HEK293T (cell line): ENCODE results near the gene ENPP6.

Source experiments
- CTCF ChIA-PET: fragments of 350-600 bp; formaldehyde crosslinking; extraction: SDS; loops from one replicate; lab custom pipeline; 2021; ENCODE audit warnings: antibody characterized with exemption, inconsistent platforms; lab: Yijun Ruan, JAX
- POLR2A ChIA-PET: fragments of 350-600 bp; formaldehyde crosslinking; extraction: SDS; loops from one replicate; lab custom pipeline; 2020; ENCODE audit warnings: antibody characterized with exemption, inconsistent platforms; lab: Yijun Ruan, JAX
- DNase-seq: peaks from one replicate; pipeline ENCODE4 v3.0.0; 2012; ENCODE audit warnings: mixed read lengths; ENCODE audit errors: extremely low spot score
- ARNT ChIP-seq: fragments of 450-650 bp; IDR thresholded peaks from 2 replicates; pipeline ENCODE4 v1.6.1; 2017; ENCODE audit warnings: mild to moderate bottlenecking
- BHLHE40 ChIP-seq: fragments of 450-650 bp; IDR thresholded peaks from 2 replicates; pipeline ENCODE4 v1.6.1; 2016; ENCODE audit warnings: mild to moderate bottlenecking, moderate library complexity, borderline replicate concordance
- CTBP1 ChIP-seq: fragments of 450-650 bp; IDR thresholded peaks from 2 replicates; pipeline ENCODE4 v1.6.1; 2016; ENCODE audit warnings: borderline replicate concordance
- ELF4 ChIP-seq: fragments of 450-650 bp; IDR thresholded peaks from 2 replicates; pipeline ENCODE4 v1.6.1; 2017; ENCODE audit warnings: antibody characterized with exemption
- FOXA1 ChIP-seq: fragments of 450-650 bp; IDR thresholded peaks from 2 replicates; pipeline ENCODE4 v1.6.1; 2016; ENCODE audit warnings: mild to moderate bottlenecking
- FOXK2 ChIP-seq: fragments of 450-650 bp; IDR thresholded peaks from 2 replicates; pipeline ENCODE4 v1.6.1; 2016; ENCODE audit warnings: mild to moderate bottlenecking
- FOXM1 ChIP-seq: fragments of 450-650 bp; IDR thresholded peaks from 2 replicates; pipeline ENCODE4 v1.6.1; 2017; ENCODE audit warnings: mild to moderate bottlenecking, borderline replicate concordance
- HDGF ChIP-seq: fragments of 450-650 bp; IDR thresholded peaks from 2 replicates; pipeline ENCODE4 v1.6.1; 2017; ENCODE audit warnings: antibody characterized with exemption, borderline replicate concordance
- L3MBTL2 ChIP-seq: fragments of 450-650 bp; conservative IDR thresholded peaks from 2 replicates; pipeline ENCODE4 v1.6.1; 2016; ENCODE audit warnings: mild to moderate bottlenecking
- LEF1 ChIP-seq: fragments of 450-650 bp; IDR thresholded peaks from 2 replicates; pipeline ENCODE4 v1.6.1; 2017; ENCODE audit warnings: mild to moderate bottlenecking, borderline replicate concordance
- NFRKB ChIP-seq: fragments of 450-650 bp; IDR thresholded peaks from 2 replicates; pipeline ENCODE4 v1.6.1; 2016; ENCODE audit warnings: mild to moderate bottlenecking, moderate library complexity
- PKNOX1 ChIP-seq: fragments of 450-650 bp; IDR thresholded peaks from 2 replicates; pipeline ENCODE4 v1.6.1; 2016
- SP1 ChIP-seq: fragments of 450-650 bp; IDR thresholded peaks from 2 replicates; pipeline ENCODE4 v1.6.1; 2017
- SUZ12 ChIP-seq: fragments of 450-650 bp; IDR thresholded peaks from 2 replicates; pipeline ENCODE4 v1.6.1; 2016; ENCODE audit warnings: mild to moderate bottlenecking
- TARDBP ChIP-seq: fragments of 450-650 bp; IDR thresholded peaks from 2 replicates; pipeline ENCODE4 v1.6.1; 2016
- ZNF384 ChIP-seq: fragments of 450-650 bp; IDR thresholded peaks from 2 replicates; pipeline ENCODE4 v1.6.1; 2016

ENPP6 gene

GRCh38 chr4:184247421-184247820, 29.7 kb upstream of the ENPP6 start:
- DNase-seq: no peak
- TF ChIP-seq PKNOX1 (0 out of 2 replicates have a peak, but pooled peaks have one; percentile 42), FOXK2 (no peak)
- ChIA-PET POLR2A (interaction anchor here (0.6 kb wide), 1 partner anchor 25 kb away, joined by 3 read pairs; no protein-coding TSS in a partner anchor), CTCF (interaction anchor here (0.6 to 0.7 kb wide), 4 partner anchors 30 to 407 kb away, joined by 3 to 4 read pairs (median 4); no protein-coding TSS in a partner anchor)

GRCh38 chr4:184246426-184246825, 28.8 kb upstream of the ENPP6 start:
- TF ChIP-seq FOXA1: no peak
- TF ChIP-seq NFRKB: no peak
- DNase-seq: no peak
- ChIA-PET CTCF (interaction anchor here (0.6 kb wide), 4 partner anchors 12 to 406 kb away, joined by 4 to 16 read pairs (median 4); no protein-coding TSS in a partner anchor), POLR2A (no interaction called here)

- TF ChIP-seq L3MBTL2 (no peak), SUZ12 (no peak), CTBP1 (no peak), BHLHE40 (no peak), LEF1 (no peak), ELF4 (no peak), FOXA1 (no peak), SP1 (no peak)
- CTCF ChIA-PET: no interaction called here
Observed at GRCh38 chr4:184238072-184238745, 20.5 kb upstream of the ENPP6 start.

GRCh38 chr4:184237612-184238011, 19.9 kb upstream of the ENPP6 start:
- CTCF ChIA-PET: interaction anchor here (0.5 kb wide), 1 partner anchor 438 kb away, joined by 4 read pairs; no protein-coding TSS in a partner anchor
- POLR2A ChIA-PET: no interaction called here
- no peak for TF ChIP-seq SP1
- no peak for TF ChIP-seq CTBP1
- no peak for TF ChIP-seq FOXM1
- TF ChIP-seq ELF4: no peak
- no peak for TF ChIP-seq LEF1
- no peak for TF ChIP-seq BHLHE40
- TF ChIP-seq FOXA1: no peak

More at GRCh38 chr4:184238072-184238745, 20.5 kb upstream of the ENPP6 start:
- DNase-seq: no peak
- POLR2A ChIA-PET: no interaction called here

GRCh38 chr4:184235526-184235925, 17.9 kb upstream of the ENPP6 start:
- no peak for TF ChIP-seq SP1
- no peak for TF ChIP-seq NFRKB
- TF ChIP-seq LEF1: no peak
- no peak for TF ChIP-seq ZNF384
- TF ChIP-seq ELF4: no peak
- no peak for TF ChIP-seq TARDBP
- POLR2A ChIA-PET: no interaction called here
- no peak for DNase-seq
- CTCF ChIA-PET: interaction anchor here (1.7 to 2.0 kb wide), 2 partner anchors 11 to 29 kb away, joined by 4 to 7 read pairs; no protein-coding TSS in a partner anchor

More at GRCh38 chr4:184237612-184238011, 19.9 kb upstream of the ENPP6 start:
- DNase-seq: no peak

GRCh38 chr4:184234155-184234554, 16.5 kb upstream of the ENPP6 start:
- ChIA-PET CTCF (interaction anchor here (1.7 kb wide), 1 partner anchor 13 kb away, joined by 4 read pairs; no protein-coding TSS in a partner anchor), POLR2A (no interaction called here)
- TF ChIP-seq PKNOX1: peak; percentile 39; the same call in 1 of the 2 replicates
- TF ChIP-seq LEF1: no peak
- DNase-seq: no peak

- TF ChIP-seq HDGF (no peak), PKNOX1 (no peak), FOXK2 (no peak), BHLHE40 (no peak)
- DNase-seq: no peak
- POLR2A ChIA-PET: no interaction called here
- CTCF ChIA-PET: no interaction called here
Observed at GRCh38 chr4:184232975-184233374, 15.3 kb upstream of the ENPP6 start.

GRCh38 chr4:184232202-184232601, 14.5 kb upstream of the ENPP6 start:
- CTCF ChIA-PET: no interaction called here
- no peak for DNase-seq
- POLR2A ChIA-PET: no interaction called here
- TF ChIP-seq FOXA1 (no peak), TARDBP (no peak), FOXK2 (no peak), ARNT (no peak), SUZ12 (no peak), ZNF384 (no peak), L3MBTL2 (no peak), HDGF (no peak), FOXM1 (no peak), CTBP1 (no peak), ELF4 (no peak), NFRKB (no peak), BHLHE40 (no peak), LEF1 (no peak), PKNOX1 (no peak), SP1 (no peak)
